DOHH2 (cell line): ENCODE results near the gene LSS.

Source experiments
- H3F3A ChIP-seq: fragments of 200-600 bp; sonication (generic), shearing (Covaris generic); 2 replicates; pipeline ENCODE4 v1.6.0; 2016; ENCODE audit warnings: antibody characterized with exemption, mild to moderate bottlenecking; ENCODE audit not compliant: control insufficient read depth, insufficient read depth
- H3K27ac ChIP-seq: fragments of 200-600 bp; sonication (generic); 2 replicates; pipeline ENCODE4 v1.5.1; 2014; ENCODE audit warnings: low read depth, mild to moderate bottlenecking, low read length, moderate library complexity
- H3K27me3 ChIP-seq: fragments of 200-600 bp; sonication (generic); 2 replicates; pipeline ENCODE4 v1.6.1; 2014; ENCODE audit warnings: mild to moderate bottlenecking, low read length, mixed read lengths; ENCODE audit not compliant: control insufficient read depth
- H3K36me3 ChIP-seq: fragments of 200-600 bp; sonication (generic); 2 replicates; pipeline ENCODE4 v1.6.1; 2014; ENCODE audit warnings: mild to moderate bottlenecking, low read length, moderate library complexity, mixed read lengths; ENCODE audit not compliant: control insufficient read depth
- H3K4me1 ChIP-seq: fragments of 200-600 bp; sonication (generic); 2 replicates; pipeline ENCODE4 v1.6.1; 2014; ENCODE audit warnings: mild to moderate bottlenecking, low read length, mixed read lengths; ENCODE audit not compliant: control insufficient read depth
- H3K4me2 ChIP-seq: fragments of 200-600 bp; sonication (generic); 2 replicates; pipeline ENCODE4 v1.6.0; 2014; ENCODE audit warnings: mild to moderate bottlenecking, low read length, moderate library complexity
- H3K4me3 ChIP-seq: fragments of 200-600 bp; sonication (generic); 2 replicates; pipeline ENCODE4 v1.5.1; 2014; ENCODE audit warnings: mild to moderate bottlenecking, low read length, mixed read lengths
- H3K79me2 ChIP-seq: fragments of 200-600 bp; sonication (generic); 2 replicates; pipeline ENCODE4 v1.6.1; 2014; ENCODE audit warnings: mild to moderate bottlenecking, low read length, mixed read lengths; ENCODE audit not compliant: control insufficient read depth
- H3K9me2 ChIP-seq: fragments of 200-600 bp; sonication (generic); replicated peaks from 2 replicates; pipeline ENCODE4 v1.6.1; 2014; ENCODE audit warnings: mild to moderate bottlenecking, low read length, mixed read lengths; ENCODE audit not compliant: control insufficient read depth
- H3K9me3 ChIP-seq: fragments of 200-600 bp; sonication (generic); 2 replicates; pipeline ENCODE4 v1.6.1; 2014; ENCODE audit warnings: antibody characterized with exemption, low read length, mixed read lengths; ENCODE audit not compliant: control insufficient read depth, insufficient read depth
- H4K20me1 ChIP-seq: fragments of 200-600 bp; sonication (generic); 2 replicates; pipeline ENCODE4 v1.6.0; 2014; ENCODE audit warnings: low read depth, mild to moderate bottlenecking, antibody characterized with exemption, low read length, moderate library complexity; ENCODE audit not compliant: control insufficient read depth, insufficient read depth
- CTCF ChIP-seq: fragments of 200-600 bp; sonication (generic); IDR thresholded peaks from one replicate; pipeline ENCODE4 v1.5.1; 2014; ENCODE audit warnings: antibody characterized with exemption, mild to moderate bottlenecking, low read depth, low read length; ENCODE audit not compliant: poor library complexity, severe bottlenecking
- EZH2phosphoT487 ChIP-seq: fragments of 200-600 bp; sonication (generic); IDR thresholded peaks from 2 replicates; pipeline ENCODE4 v1.6.1; 2017; ENCODE audit warnings: borderline replicate concordance, mild to moderate bottlenecking, antibody characterized with exemption, low read length, moderate library complexity, mixed read lengths

Gene LSS

GRCh38 chr21:46180778-46181391 is 47.7 kb downstream of the LSS start:
- Histone ChIP-seq H3K27ac (no peak overlapping the region), H3K4me2 (no peak overlapping the region), H3F3A (peaks cover 6% of the 10 kb centered on the region; the same call in 1 of the 2 replicates), H3K9me2 (no peaks in the 10 kb centered on the region), H3K27me3 (peaks cover 5% of the 10 kb centered on the region; the same call in 1 of the 2 replicates), H3K4me1 (peaks cover 16% of the 10 kb centered on the region), H3K79me2 (no peaks in the 10 kb centered on the region), H4K20me1 (no peaks in the 10 kb centered on the region), H3K9me3 (0 out of 2 replicates have a peak, but pooled peaks cover 4% of the 10 kb centered on the region), H3K36me3 (no peaks in the 10 kb centered on the region), H3K4me3 (no peak overlapping the region)
- TF ChIP-seq CTCF (no peak), EZH2phosphoT487 (no peak)

GRCh38 chr21:46180079-46180722 is 48.4 kb downstream of the LSS start:
- no peaks in the 10 kb centered on the region for H3K36me3 ChIP-seq
- H3K4me1 ChIP-seq, result peaks cover 9% of the 10 kb centered on the region
- peaks cover 5% of the 10 kb centered on the region; the same call in 1 of the 2 replicates for H3K27me3 ChIP-seq
- TF ChIP-seq EZH2phosphoT487 (no peak), CTCF (no peak)
- H3K4me3 ChIP-seq, result no peak overlapping the region
- H3F3A ChIP-seq, result peaks cover 1% of the 10 kb centered on the region; the same call in 1 of the 2 replicates
- 0 out of 2 replicates have a peak, but pooled peaks cover 4% of the 10 kb centered on the region for H3K9me3 ChIP-seq
- H3K79me2 ChIP-seq, result no peaks in the 10 kb centered on the region
- no peaks in the 10 kb centered on the region for H4K20me1 ChIP-seq
- no peak overlapping the region for H3K27ac ChIP-seq
- no peaks in the 10 kb centered on the region for H3K9me2 ChIP-seq
- no peak overlapping the region for H3K4me2 ChIP-seq

- H4K20me1 ChIP-seq, result no peaks in the 10 kb centered on the region
- H3K36me3 ChIP-seq, result no peaks in the 10 kb centered on the region
- peaks cover 7% of the 10 kb centered on the region for H3K4me1 ChIP-seq
- no peaks in the 10 kb centered on the region for H3K79me2 ChIP-seq
- no peak overlapping the region for H3K4me3 ChIP-seq
- no peaks in the 10 kb centered on the region for H3K9me2 ChIP-seq
- H3K27ac ChIP-seq, result no peak overlapping the region
- TF ChIP-seq EZH2phosphoT487, result no peak
- TF ChIP-seq CTCF, result no peak
- peaks cover 5% of the 10 kb centered on the region; the same call in 1 of the 2 replicates for H3K27me3 ChIP-seq
- 0 out of 2 replicates have a peak, but pooled peaks cover 4% of the 10 kb centered on the region for H3K9me3 ChIP-seq
- H3F3A ChIP-seq, result no peaks in the 10 kb centered on the region
- no peak overlapping the region for H3K4me2 ChIP-seq
Observed at GRCh38 chr21:46179708-46180078, 48.9 kb downstream of the LSS start.
